Neural progenitor cell (in vitro differentiated cells): ENCODE results near the gene PRR16.

Source experiments
- EZH2 ChIP-seq: fragments of 200-600 bp; sonication (generic); IDR thresholded peaks from 2 replicates; pipeline ENCODE4 v1.6.1; 2017; ENCODE audit warnings: antibody characterized with exemption, mild to moderate bottlenecking, moderate library complexity
- EZH2phosphoT487 ChIP-seq: fragments of 200-600 bp; sonication (generic); IDR thresholded peaks from 2 replicates; pipeline ENCODE4 v1.6.1; 2017; ENCODE audit warnings: antibody characterized with exemption
- TF ChIP-seq, protein P1 (sequence below): fragments of 200-600 bp; sonication (generic); IDR thresholded peaks from 2 replicates; pipeline ENCODE4 v1.5.1; 2017; ENCODE audit warnings: antibody characterized with exemption, mild to moderate bottlenecking

DNA sequence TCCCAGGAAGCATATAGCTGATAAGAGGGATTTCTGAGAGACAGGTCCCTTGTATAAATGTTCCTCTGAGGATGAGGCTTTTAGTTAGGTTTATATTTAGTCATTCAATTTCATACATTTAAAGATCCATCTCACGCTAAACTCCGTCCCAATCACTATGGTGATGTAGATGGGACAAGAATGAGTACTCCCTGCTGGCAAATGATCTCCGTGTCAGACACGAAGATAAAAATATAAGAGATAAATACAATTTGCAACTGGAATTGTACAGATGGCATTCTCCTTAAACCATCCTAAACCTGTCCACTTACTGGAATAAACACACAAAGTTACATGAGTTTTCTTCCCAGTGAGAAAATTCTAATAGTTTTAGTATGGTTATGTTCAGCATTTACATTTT is 233.0 kb downstream of the PRR16 start:
- TF ChIP-seq, protein P1, sequence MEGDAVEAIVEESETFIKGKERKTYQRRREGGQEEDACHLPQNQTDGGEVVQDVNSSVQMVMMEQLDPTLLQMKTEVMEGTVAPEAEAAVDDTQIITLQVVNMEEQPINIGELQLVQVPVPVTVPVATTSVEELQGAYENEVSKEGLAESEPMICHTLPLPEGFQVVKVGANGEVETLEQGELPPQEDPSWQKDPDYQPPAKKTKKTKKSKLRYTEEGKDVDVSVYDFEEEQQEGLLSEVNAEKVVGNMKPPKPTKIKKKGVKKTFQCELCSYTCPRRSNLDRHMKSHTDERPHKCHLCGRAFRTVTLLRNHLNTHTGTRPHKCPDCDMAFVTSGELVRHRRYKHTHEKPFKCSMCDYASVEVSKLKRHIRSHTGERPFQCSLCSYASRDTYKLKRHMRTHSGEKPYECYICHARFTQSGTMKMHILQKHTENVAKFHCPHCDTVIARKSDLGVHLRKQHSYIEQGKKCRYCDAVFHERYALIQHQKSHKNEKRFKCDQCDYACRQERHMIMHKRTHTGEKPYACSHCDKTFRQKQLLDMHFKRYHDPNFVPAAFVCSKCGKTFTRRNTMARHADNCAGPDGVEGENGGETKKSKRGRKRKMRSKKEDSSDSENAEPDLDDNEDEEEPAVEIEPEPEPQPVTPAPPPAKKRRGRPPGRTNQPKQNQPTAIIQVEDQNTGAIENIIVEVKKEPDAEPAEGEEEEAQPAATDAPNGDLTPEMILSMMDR: no peak
- TF ChIP-seq EZH2 (no peak), EZH2phosphoT487 (no peak)
